ENCODE measurements around the gene ALPP.
"Not testable (repeated sequence)": the region's sequence is repeated elsewhere in the genome, so short reads cannot be mapped to it uniquely, and the experiment has no call there.

DNA sequence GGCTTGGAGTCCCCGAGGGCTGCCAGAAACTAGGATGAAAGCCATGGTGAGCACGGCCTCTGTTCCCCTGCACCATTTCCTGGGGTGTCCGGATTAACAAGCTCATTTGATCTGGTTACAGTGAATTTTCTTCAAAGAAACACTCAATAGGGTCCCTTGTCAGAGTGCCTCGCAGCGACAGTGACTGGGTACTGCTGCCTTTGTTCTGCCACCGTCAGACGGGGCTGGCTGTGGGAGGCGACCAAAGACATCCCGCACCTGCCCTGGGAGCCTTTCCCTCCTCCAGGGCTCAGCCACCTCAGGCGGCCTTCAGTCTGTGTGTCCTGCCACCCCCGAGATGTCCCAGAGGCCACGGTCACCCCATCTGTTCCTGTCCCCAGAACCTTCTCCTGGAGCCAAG, 8.5 kb upstream of the ALPP start:
- TF ChIP-seq POLR2A, POLR2AphosphoS5 (IDR thresholded peaks at IDR 0.05; ENCODE audit: low read depth, low read length): not testable (repeated sequence)

All from GM12891 (cell line).